Activated CD4-positive, alpha-beta T cell treated with anti-CD3 and anti-CD28 coated beads for 36 hours (primary cell): ENCODE measurements around the gene F3. TPM values are rescaled to one million over a fixed set of nuclear protein-coding genes. Genes with fewer than 3 reads are reported as not detected.

ENCODE experiments used
- ATAC-seq: fragments of 200-7000 bp; cut with Tn5 transposase; one replicate; pipeline ENCODE4 v1.10.0; 2021; ENCODE audit warnings: mild to moderate bottlenecking, moderate library complexity
- CTCF ChIA-PET: fragments of 350-600 bp; sonication (Branson Sonifier 250); formaldehyde crosslinking; loops from one replicate; lab custom pipeline; 2021; ENCODE audit warnings: antibody characterized with exemption; lab: Charles Lee
- POLR2A ChIA-PET: fragments of 350-600 bp; sonication (Branson Sonifier 250); formaldehyde crosslinking; loops from one replicate; lab custom pipeline; 2021; ENCODE audit warnings: antibody characterized with exemption, inconsistent platforms; lab: Charles Lee
- DNase-seq: peaks from one replicate; pipeline ENCODE4 v3.0.0-alpha.2; 2020
- H3K27ac Mint-ChIP-seq: one replicate; pipeline ENCODE4 v1.8.0; 2021; ENCODE audit warnings: mixed read lengths
- H3K27me3 Mint-ChIP-seq: one replicate; pipeline ENCODE4 v1.8.0; 2021; ENCODE audit warnings: mixed read lengths
- H3K36me3 Mint-ChIP-seq: one replicate; pipeline ENCODE4 v1.8.0; 2021; ENCODE audit warnings: low read depth, mixed read lengths
- H3K4me1 Mint-ChIP-seq: one replicate; pipeline ENCODE4 v1.8.0; 2021; ENCODE audit warnings: mixed read lengths
- H3K4me3 Mint-ChIP-seq: one replicate; pipeline ENCODE4 v1.8.0; 2021; ENCODE audit warnings: mild to moderate bottlenecking, moderate library complexity, mixed read lengths
- H3K9me3 Mint-ChIP-seq: one replicate; pipeline ENCODE4 v1.8.0; 2021; ENCODE audit warnings: low read depth, mixed read lengths
- intact Hi-C, 2 experiments: fragments of 100-400 bp; cut with DNase I in 1 of 2; cut with micrococcal nuclease in 1 of 2; formaldehyde crosslinking; loops; one replicate each; pipeline versions ENCODE4 v1.14.2 to v1.15.1; 2022 to 2024; cut with DNase I, micrococcal nuclease
- total RNA-seq, 2 experiments: library from RNA; stranded (reverse); gene quantifications; one replicate each; pipeline ENCODE4 v1.2.3, GENCODE V29; 2021

F3 gene
- total RNA-seq, 2 experiments from 2014 or later: 0.07 TPM; not detected in 1

- H3K27me3 Mint-ChIP-seq: no peaks in the 10 kb centered on the region
- peaks cover 45% of the 10 kb centered on the region for H3K36me3 Mint-ChIP-seq
- H3K4me3 Mint-ChIP-seq: no peak overlapping the region
- intact Hi-C loops: no loop called here
- no peak overlapping the region for H3K27ac Mint-ChIP-seq
- CTCF ChIA-PET: interaction anchor here (0.6 kb wide), 1 partner anchor 232 kb away, joined by 4 read pairs; no protein-coding TSS in a partner anchor
- H3K4me1 Mint-ChIP-seq: no peaks in the 10 kb centered on the region
- POLR2A ChIA-PET: no interaction called here
- H3K9me3 Mint-ChIP-seq: no peaks in the 10 kb centered on the region
- DNase-seq (no peak), ATAC-seq (no peak)
Observed at GRCh38 chr1:94496076-94496755, 45.3 kb downstream of the F3 start.

GRCh38 chr1:94490556-94490955 lies 51.0 kb downstream of the F3 start:
- H3K27me3 Mint-ChIP-seq: no peaks in the 10 kb centered on the region
- peaks cover 53% of the 10 kb centered on the region for H3K36me3 Mint-ChIP-seq

GRCh38 chr1:94486990-94487389 lies 54.6 kb downstream of the F3 start:
- Mint-ChIP-seq H3K4me1 (peaks cover 6% of the 10 kb centered on the region), H3K27me3 (no peaks in the 10 kb centered on the region), H3K36me3 (peaks cover 51% of the 10 kb centered on the region), H3K9me3 (no peaks in the 10 kb centered on the region), H3K4me3 (no peak overlapping the region), H3K27ac (no peak overlapping the region)
- ChIA-PET CTCF (interaction anchor here (0.6 to 1.8 kb wide), 2 partner anchors 175 to 315 kb away, joined by 5 to 7 read pairs; no protein-coding TSS in a partner anchor), POLR2A (no interaction called here)
- intact Hi-C loops: loop anchor here in 1 of 2 experiments (10.0 kb wide), 1 partner anchor 558 kb away; no protein-coding TSS in a partner anchor
- DNase-seq (no peak), ATAC-seq (no peak)

More at GRCh38 chr1:94490556-94490955, 51.0 kb downstream of the F3 start:
- Mint-ChIP-seq H3K27ac (no peak overlapping the region), H3K4me1 (peaks cover 6% of the 10 kb centered on the region), H3K4me3 (no peak overlapping the region), H3K9me3 (no peaks in the 10 kb centered on the region)
- intact Hi-C loops: no loop called here
- POLR2A ChIA-PET: no interaction called here
- DNase-seq: no peak
- CTCF ChIA-PET: no interaction called here
- ATAC-seq: no peak

DNA sequence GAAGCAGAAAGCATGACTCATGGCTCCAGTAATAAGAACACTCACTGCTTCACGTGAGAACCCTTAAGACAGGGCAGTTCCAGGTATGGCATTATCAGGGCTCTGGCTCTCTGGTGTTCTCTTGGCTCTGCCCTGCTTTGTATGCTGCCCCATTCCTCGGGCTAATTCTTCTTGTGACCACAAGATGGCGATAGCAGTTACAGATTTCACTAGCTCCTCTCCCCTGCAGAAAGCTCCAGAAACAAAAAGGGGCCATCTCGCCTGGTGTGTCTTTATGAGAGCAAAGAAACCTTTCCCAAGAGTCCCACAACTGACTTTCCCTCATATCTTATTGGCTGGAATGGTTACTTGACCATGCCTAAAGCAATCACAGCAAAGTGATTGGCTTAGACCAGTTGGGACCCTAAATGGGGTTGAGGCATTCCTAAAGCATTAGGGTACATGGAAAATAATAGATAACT lies 60.1 kb downstream of the F3 start:
- DNase-seq (peak; percentile 36), ATAC-seq (peak; percentile 87)
- peaks cover 26% of the 10 kb centered on the region for H3K36me3 Mint-ChIP-seq
- no peaks in the 10 kb centered on the region for H3K9me3 Mint-ChIP-seq
- no peak overlapping the region for H3K27ac Mint-ChIP-seq
- intact Hi-C loops: loop anchor here (1.0 to 10.0 kb wide), 3 partner anchors 324 to 563 kb away; no protein-coding TSS in a partner anchor
- ChIA-PET CTCF (interaction anchor here (0.6 to 3.4 kb wide), 20 partner anchors 8 to 562 kb away, joined by 3 to 58 read pairs (median 4); no protein-coding TSS in a partner anchor), POLR2A (interaction anchor here (0.6 kb wide), 1 partner anchor 60 kb away, joined by 3 read pairs; no protein-coding TSS in a partner anchor)
- no peaks in the 10 kb centered on the region for H3K4me1 Mint-ChIP-seq
- no peak overlapping the region for H3K4me3 Mint-ChIP-seq
- no peaks in the 10 kb centered on the region for H3K27me3 Mint-ChIP-seq

- H3K4me3 Mint-ChIP-seq: no peak overlapping the region
- no peaks in the 10 kb centered on the region for H3K27me3 Mint-ChIP-seq
- H3K36me3 Mint-ChIP-seq: peaks cover 30% of the 10 kb centered on the region
- no peaks in the 10 kb centered on the region for H3K9me3 Mint-ChIP-seq
- H3K27ac Mint-ChIP-seq: peak overlapping the region; percentile 3
- ATAC-seq (no peak), DNase-seq (no peak)
- CTCF ChIA-PET: interaction anchor here (0.7 to 1.8 kb wide), 6 partner anchors 10 to 386 kb away, joined by 3 to 5 read pairs (median 4); partner anchors contain the start of gene F3
- POLR2A ChIA-PET: no interaction called here
- H3K4me1 Mint-ChIP-seq: no peaks in the 10 kb centered on the region
- intact Hi-C loops: loop anchor here in 1 of 2 experiments (10.0 kb wide), 1 partner anchor 565 kb away; no protein-coding TSS in a partner anchor
Observed at GRCh38 chr1:94479682-94480081, 61.9 kb downstream of the F3 start.

Other genes with a start within 250 kb of the F3 start
- 10 to 100 TPM; 46.1 to 67.1 TPM for gene ABCD3, start 123.4 kb downstream of the F3 start, total RNA-seq